Right atrium auricular region (tissue), 2 donors: ENCODE data around the gene MYH13. TPM values are rescaled to one million over a fixed set of nuclear protein-coding genes. Genes with fewer than 3 reads are reported as not detected.

Experiments used
- DNase-seq: peaks from one replicate; pipeline ENCODE4 v3.0.0-alpha.2; 2019; ENCODE audit warnings: low spot score
- H3K27ac ChIP-seq, 2 donors: fragments of 200-600 bp; sonication (generic); 1 replicate in 1 of 2; 2 replicates in 1 of 2; pipeline ENCODE4 v1.5.1; 2016 to 2019
- H3K27me3 ChIP-seq, 2 donors: fragments of 200-600 bp; sonication (generic); one replicate each; pipeline versions ENCODE4 v1.5.1 to v1.6.0; 2017 to 2019
- H3K36me3 ChIP-seq: fragments of 200-600 bp; sonication (generic); one replicate; pipeline ENCODE4 v1.5.1; 2016
- H3K4me1 ChIP-seq, 2 donors: fragments of 200-600 bp; sonication (generic); one replicate each; pipeline versions ENCODE4 v1.5.1 to v1.6.0; 2017 to 2019
- H3K4me3 ChIP-seq, 2 donors: fragments of 200-600 bp; sonication (generic); 1 replicate in 1 of 2; 2 replicates in 1 of 2; pipeline ENCODE4 v1.5.1; 2017 to 2019; ENCODE audit warnings: mild to moderate bottlenecking in 1 of 2, moderate library complexity in 1 of 2
- H3K9me3 ChIP-seq, 2 donors: fragments of 200-600 bp; sonication (generic); one replicate each; pipeline ENCODE4 v1.5.1; 2019
- total RNA-seq, 2 donors: library from RNA; depleted of rRNA; stranded (reverse); fragments of >200 nt; gene quantifications; one replicate each; pipeline ENCODE4 v1.1.0, GENCODE V29; 2016
- TF ChIP-seq, protein P1 (sequence below), 2 donors: fragments of 200-600 bp; sonication (generic); IDR thresholded peaks; one replicate each; pipeline ENCODE4 v1.5.1; 2019; ENCODE audit warnings: antibody characterized with exemption in 2 of 2

Gene MYH13
- total RNA-seq, 2 donors from 2014 or later = not detected

DNA sequence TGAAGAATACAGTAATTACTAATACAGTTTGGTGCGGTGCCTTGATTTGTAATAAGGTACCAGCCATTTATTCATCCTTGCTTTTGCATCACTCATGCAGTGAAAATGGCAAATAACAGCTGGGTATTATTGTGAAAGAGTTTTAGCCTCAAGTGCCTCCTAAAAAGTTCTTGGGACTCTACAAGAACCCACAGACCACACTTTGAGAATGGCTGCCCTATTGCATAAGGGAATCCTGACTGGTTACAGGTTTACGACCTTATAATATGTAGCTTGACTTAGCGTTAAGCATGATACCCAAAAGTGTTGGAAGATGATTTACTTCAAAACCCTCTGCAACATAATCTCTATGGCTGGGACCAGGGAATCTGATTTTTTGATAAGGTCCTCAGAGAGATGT, 4.2 kb downstream of the MYH13 start:
- H3K4me1 ChIP-seq = no peaks in the 10 kb centered on the region
- TF ChIP-seq, protein P1, sequence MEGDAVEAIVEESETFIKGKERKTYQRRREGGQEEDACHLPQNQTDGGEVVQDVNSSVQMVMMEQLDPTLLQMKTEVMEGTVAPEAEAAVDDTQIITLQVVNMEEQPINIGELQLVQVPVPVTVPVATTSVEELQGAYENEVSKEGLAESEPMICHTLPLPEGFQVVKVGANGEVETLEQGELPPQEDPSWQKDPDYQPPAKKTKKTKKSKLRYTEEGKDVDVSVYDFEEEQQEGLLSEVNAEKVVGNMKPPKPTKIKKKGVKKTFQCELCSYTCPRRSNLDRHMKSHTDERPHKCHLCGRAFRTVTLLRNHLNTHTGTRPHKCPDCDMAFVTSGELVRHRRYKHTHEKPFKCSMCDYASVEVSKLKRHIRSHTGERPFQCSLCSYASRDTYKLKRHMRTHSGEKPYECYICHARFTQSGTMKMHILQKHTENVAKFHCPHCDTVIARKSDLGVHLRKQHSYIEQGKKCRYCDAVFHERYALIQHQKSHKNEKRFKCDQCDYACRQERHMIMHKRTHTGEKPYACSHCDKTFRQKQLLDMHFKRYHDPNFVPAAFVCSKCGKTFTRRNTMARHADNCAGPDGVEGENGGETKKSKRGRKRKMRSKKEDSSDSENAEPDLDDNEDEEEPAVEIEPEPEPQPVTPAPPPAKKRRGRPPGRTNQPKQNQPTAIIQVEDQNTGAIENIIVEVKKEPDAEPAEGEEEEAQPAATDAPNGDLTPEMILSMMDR (IDR thresholded peaks at IDR 0.05) = no peak
- H3K27me3 ChIP-seq = no peaks in the 10 kb centered on the region
- H3K4me3 ChIP-seq = no peak overlapping the region
- H3K27ac ChIP-seq = no peak overlapping the region
- no peaks in the 10 kb centered on the region for H3K9me3 ChIP-seq
- no peak for DNase-seq
- H3K36me3 ChIP-seq = no peaks in the 10 kb centered on the region

DNA sequence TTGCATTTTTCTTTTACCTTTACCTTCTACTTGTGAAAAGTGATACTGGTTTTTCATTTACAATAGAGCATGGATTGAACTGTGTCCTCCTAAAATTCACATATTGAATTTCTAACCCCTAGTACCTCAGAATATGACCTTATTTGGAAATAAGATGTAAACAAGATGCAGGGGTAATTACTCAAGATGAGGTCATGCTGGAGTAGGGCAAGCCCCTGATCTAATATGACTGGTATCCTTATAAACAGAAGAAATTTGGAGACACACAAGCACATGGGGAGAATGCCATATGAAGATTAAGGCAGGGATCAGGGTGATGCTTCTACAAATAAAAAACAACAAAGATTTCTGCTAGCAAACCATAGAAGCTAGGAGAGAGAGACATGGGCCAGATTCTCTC, 12.2 kb downstream of the MYH13 start:
- no peaks in the 10 kb centered on the region for H3K9me3 ChIP-seq
- no peak for DNase-seq
- TF ChIP-seq, protein P1 (IDR thresholded peaks at IDR 0.05) = no peak
- H3K36me3 ChIP-seq = no peaks in the 10 kb centered on the region
- no peak overlapping the region for H3K27ac ChIP-seq
- no peaks in the 10 kb centered on the region for H3K27me3 ChIP-seq
- H3K4me1 ChIP-seq = no peaks in the 10 kb centered on the region
- H3K4me3 ChIP-seq = no peak overlapping the region

DNA sequence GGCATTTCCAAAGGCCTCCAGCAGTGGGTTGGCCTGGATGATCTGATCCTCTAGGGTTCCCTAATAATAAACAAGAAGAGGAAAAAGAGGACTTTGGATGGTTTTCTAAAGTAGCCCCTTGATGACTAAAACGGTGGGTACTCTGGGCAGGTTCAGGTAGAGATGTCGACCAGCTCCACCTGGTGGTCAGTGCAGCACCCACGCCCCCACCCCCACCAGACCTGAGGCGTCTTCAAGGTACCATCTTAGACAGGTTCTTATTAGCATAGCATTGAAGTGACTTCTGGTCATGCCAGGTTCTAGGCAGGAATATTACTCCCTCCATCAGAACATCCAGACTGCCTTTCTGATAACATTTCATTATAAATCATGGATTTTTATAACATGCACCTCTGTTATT, 15.0 kb downstream of the MYH13 start:
- TF ChIP-seq, protein P1 (IDR thresholded peaks at IDR 0.05) = peak in 1 of 2 donors; percentile 48
- no peaks in the 10 kb centered on the region for H3K4me1 ChIP-seq
- H3K9me3 ChIP-seq = no peaks in the 10 kb centered on the region
- H3K27ac ChIP-seq = no peak overlapping the region
- DNase-seq = no peak
- no peaks in the 10 kb centered on the region for H3K36me3 ChIP-seq
- no peak overlapping the region for H3K4me3 ChIP-seq
- no peaks in the 10 kb centered on the region for H3K27me3 ChIP-seq

DNA sequence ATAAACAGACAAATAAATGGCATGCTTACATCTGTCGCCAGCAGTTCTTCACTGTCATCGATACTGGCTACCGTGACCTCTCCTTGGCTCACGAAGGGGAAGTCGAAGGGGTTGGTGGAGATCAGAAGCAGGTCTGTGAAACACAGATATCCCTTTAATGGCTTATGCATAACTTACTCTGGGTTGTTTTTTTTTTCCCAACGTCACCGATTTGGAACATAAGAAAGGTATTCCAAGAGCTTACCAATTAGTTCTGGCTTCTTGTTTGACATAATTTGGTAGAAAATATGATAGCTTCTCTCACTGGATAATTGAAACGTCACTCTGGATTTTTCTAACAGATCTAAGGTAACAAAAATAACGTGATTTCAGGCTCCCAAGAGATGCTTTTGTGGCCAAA, 18.2 kb downstream of the MYH13 start:
- Histone ChIP-seq H3K4me3 (no peak overlapping the region), H3K27ac (no peak overlapping the region), H3K4me1 (no peaks in the 10 kb centered on the region), H3K36me3 (no peaks in the 10 kb centered on the region), H3K9me3 (no peaks in the 10 kb centered on the region), H3K27me3 (no peaks in the 10 kb centered on the region)
- TF ChIP-seq, protein P1 (IDR thresholded peaks at IDR 0.05) = no peak
- no peak for DNase-seq

DNA sequence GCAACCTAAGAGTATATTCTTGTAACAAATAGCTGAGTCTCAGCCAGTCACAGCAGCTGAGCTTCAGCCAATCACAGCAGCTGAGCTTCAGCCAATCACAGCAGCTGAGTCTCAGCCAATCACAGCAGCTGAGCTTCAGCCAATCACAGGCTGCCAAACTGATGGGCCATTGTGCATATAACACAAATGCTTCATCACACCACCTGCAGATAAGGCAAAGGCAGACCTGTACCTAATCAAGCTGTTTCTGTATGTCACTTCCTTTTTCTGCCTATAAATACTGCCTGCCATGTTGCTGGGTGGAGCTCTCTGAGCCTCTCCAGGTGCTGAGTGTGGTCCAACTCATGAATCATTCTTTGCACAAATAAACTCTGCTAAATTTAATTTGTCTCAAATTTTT, 19.9 kb downstream of the MYH13 start:
- no peaks in the 10 kb centered on the region for H3K36me3 ChIP-seq
- no peaks in the 10 kb centered on the region for H3K4me1 ChIP-seq
- no peak overlapping the region for H3K4me3 ChIP-seq
- DNase-seq = no peak
- TF ChIP-seq, protein P1 (IDR thresholded peaks at IDR 0.05) = no peak
- no peak overlapping the region for H3K27ac ChIP-seq
- H3K27me3 ChIP-seq = no peaks in the 10 kb centered on the region
- no peaks in the 10 kb centered on the region for H3K9me3 ChIP-seq

DNA sequence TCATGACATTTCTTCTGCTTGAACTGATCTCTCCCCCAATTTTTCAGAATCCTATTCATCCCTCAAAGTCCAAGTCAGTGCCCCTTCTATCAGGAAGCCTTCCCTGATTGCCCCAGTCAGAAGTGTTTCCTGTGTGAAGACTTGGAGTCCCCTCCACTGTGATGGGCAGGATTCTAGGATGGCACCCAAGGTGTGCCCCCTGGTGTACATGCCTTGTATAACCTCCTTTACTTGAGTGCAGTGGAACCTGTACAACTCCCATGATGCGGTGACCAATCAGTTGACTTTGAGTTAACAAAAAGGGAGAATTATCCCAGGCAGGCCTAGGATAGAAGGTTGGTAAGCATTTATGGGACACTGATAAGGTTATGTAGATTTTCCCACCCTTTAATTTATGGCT, 23.4 kb downstream of the MYH13 start:
- no peaks in the 10 kb centered on the region for H3K4me1 ChIP-seq
- no peak overlapping the region for H3K4me3 ChIP-seq
- no peak for DNase-seq
- H3K27ac ChIP-seq = no peak overlapping the region
- TF ChIP-seq, protein P1 (IDR thresholded peaks at IDR 0.05) = no peak
- H3K9me3 ChIP-seq = no peaks in the 10 kb centered on the region
- no peaks in the 10 kb centered on the region for H3K36me3 ChIP-seq
- no peaks in the 10 kb centered on the region for H3K27me3 ChIP-seq
